HCT116 (cell line): ENCODE results near the gene NR6A1. TPM values are rescaled to one million over a fixed set of nuclear protein-coding genes. Genes with fewer than 3 reads are reported as not detected.

ENCODE experiments used
- ATAC-seq: fragments of 200-7000 bp; cut with Tn5 transposase; 2 replicates; pipeline ENCODE4 v1.9.1; 2020; ENCODE audit warnings: mild to moderate bottlenecking, moderate library complexity
- BruUV-seq: library from RNA; stranded (reverse); fragments of 400-500 nt; replicated peaks from 2 replicates; lab custom pipeline; 2021; lab: Mats Ljungman, UMichigan
- CTCF ChIA-PET: fragments of 300-600 bp; sonication (Branson Sonifier 250); formaldehyde crosslinking; loops from one replicate; lab custom pipeline; 2021; ENCODE audit warnings: antibody characterized with exemption; lab: Charles Lee
- POLR2A ChIA-PET: fragments of 300-600, 350-600 bp; sonication (Branson Sonifier 250); formaldehyde crosslinking; loops from one replicate; lab custom pipeline; 2021; ENCODE audit warnings: antibody characterized with exemption; lab: Charles Lee
- RAD21 ChIA-PET, 2 experiments: fragments of 300-600 bp; sonication (Branson Sonifier 250); formaldehyde crosslinking; loops; one replicate each; lab custom pipeline; 2023; ENCODE audit warnings: low total read pairs in 2 of 2; ENCODE audit not compliant: uncharacterized antibody in 2 of 2, unreplicated experiment in 2 of 2, low non-redundant PET in 1 of 2; lab: Charles Lee
- DNase-seq: peaks from one replicate; pipeline ENCODE4 v3.0.0-alpha.2; 2010; ENCODE audit warnings: low read depth, low spot score
- H2AFZ ChIP-seq: fragments of 200-600 bp; shearing (Covaris generic), sonication (generic); 2 replicates; pipeline ENCODE4 v1.6.1; 2017; ENCODE audit warnings: low read depth, mixed run types, mixed read lengths, antibody characterized with exemption, low read length; ENCODE audit not compliant: poor library complexity, severe bottlenecking
- H3K27ac ChIP-seq: 2 replicates; pipeline ENCODE4 v1.5.1; 2012; ENCODE audit warnings: low read depth, low read length
- H3K27me3 ChIP-seq: fragments of 200-600 bp; sonication (generic); 2 replicates; pipeline ENCODE4 v1.6.1; 2016; ENCODE audit warnings: mixed run types, low read length, mixed read lengths; ENCODE audit not compliant: insufficient read depth
- H3K36me3 ChIP-seq, 2 experiments: fragments of 200-500 bp in 1 of 2; fragments of 200-600 bp in 1 of 2; sonication (Bioruptor generic) in 1 of 2; sonication (generic) in 1 of 2; 2 replicates each; pipeline versions ENCODE4 v1.5.1 to v1.6.1; 2014 to 2016; ENCODE audit warnings: low read length in 2 of 2, inconsistent platforms in 1 of 2, mixed read lengths in 1 of 2, mixed run types in 1 of 2; ENCODE audit not compliant: insufficient read depth in 2 of 2, control insufficient read depth in 1 of 2
- H3K4me1 ChIP-seq, 2 experiments: fragments of 200-600 bp in 1 of 2; sonication (generic) in 1 of 2; 2 replicates each; pipeline versions ENCODE4 v1.5.1 to v1.6.1; 2012 to 2017; ENCODE audit warnings: low read length in 2 of 2, inconsistent platforms in 1 of 2, mild to moderate bottlenecking in 1 of 2, mixed read lengths in 1 of 2, mixed run types in 1 of 2, moderate library complexity in 1 of 2; ENCODE audit not compliant: insufficient read depth in 2 of 2, control insufficient read depth in 1 of 2
- H3K4me2 ChIP-seq: fragments of 200-600 bp; sonication (generic); 2 replicates; pipeline ENCODE4 v1.6.1; 2017; ENCODE audit warnings: mixed run types, low read length, mixed read lengths
- H3K4me3 ChIP-seq, 2 experiments: fragments of 200-600 bp in 1 of 2; sonication (generic) in 1 of 2; replicated peaks in 1 of 2; 2 replicates each; pipeline ENCODE4 v1.5.1; 2011 to 2016; ENCODE audit warnings: low read length in 2 of 2, control low read depth in 1 of 2, low read depth in 1 of 2, mild to moderate bottlenecking in 1 of 2, mixed read lengths in 1 of 2, mixed run types in 1 of 2
- H3K79me2 ChIP-seq: fragments of 200-600 bp; sonication (generic); 2 replicates; pipeline ENCODE4 v1.6.1; 2017; ENCODE audit warnings: mild to moderate bottlenecking, mixed run types, low read length, moderate library complexity, mixed read lengths; ENCODE audit not compliant: insufficient read depth
- H3K9ac ChIP-seq: fragments of 200-600 bp; sonication (generic); 2 replicates; pipeline ENCODE4 v1.6.1; 2016; ENCODE audit warnings: low read length, mixed read lengths
- H3K9me2 ChIP-seq: fragments of 200-600 bp; sonication (generic), shearing (Covaris generic); 2 replicates; pipeline ENCODE4 v1.6.1; 2017; ENCODE audit warnings: mixed run types, mild to moderate bottlenecking, moderate library complexity; ENCODE audit not compliant: insufficient read depth
- H3K9me3 ChIP-seq, 2 experiments: fragments of 200-500 bp in 1 of 2; fragments of 200-600 bp in 1 of 2; sonication (Bioruptor generic) in 1 of 2; sonication (generic) in 1 of 2; 2 replicates each; pipeline ENCODE4 v1.6.1; 2014 to 2017; ENCODE audit warnings: low read length in 2 of 2, mixed read lengths in 2 of 2, inconsistent platforms in 1 of 2, low read depth in 1 of 2, mild to moderate bottlenecking in 1 of 2, mixed run types in 1 of 2, moderate library complexity in 1 of 2; ENCODE audit not compliant: control insufficient read depth in 1 of 2, insufficient read depth in 1 of 2
- H4K20me1 ChIP-seq: fragments of 200-600 bp; sonication (generic), shearing (Covaris generic); 2 replicates; pipeline ENCODE4 v1.6.1; 2017; ENCODE audit warnings: mixed run types, mild to moderate bottlenecking, moderate library complexity; ENCODE audit not compliant: insufficient read depth
- CBX3 ChIP-seq: IDR thresholded peaks from 2 replicates; pipeline ENCODE4 v1.6.1; 2012; ENCODE audit warnings: low read depth
- CEBPB ChIP-seq: IDR thresholded peaks from 2 replicates; pipeline ENCODE4 v1.6.1; 2012; ENCODE audit warnings: low read depth
- EGR1 ChIP-seq: IDR thresholded peaks from 2 replicates; pipeline ENCODE4 v1.6.1; 2012; ENCODE audit warnings: low read depth
- ELF1 ChIP-seq: IDR thresholded peaks from 2 replicates; pipeline ENCODE4 v1.6.1; 2012; ENCODE audit warnings: low read depth, borderline replicate concordance
- EZH2 ChIP-seq: fragments of 200-600 bp; sonication (generic); IDR thresholded peaks from 2 replicates; pipeline ENCODE4 v1.6.1; 2017; ENCODE audit warnings: antibody characterized with exemption, mixed run types
- EZH2phosphoT487 ChIP-seq: fragments of 200-600 bp; IDR thresholded peaks from 2 replicates; pipeline ENCODE4 v1.6.1; 2018; ENCODE audit warnings: antibody characterized with exemption, borderline replicate concordance
- FOSL1 ChIP-seq: IDR thresholded peaks from 2 replicates; pipeline ENCODE4 v1.6.1; 2012; ENCODE audit warnings: low read depth
- JUND ChIP-seq: IDR thresholded peaks from 2 replicates; pipeline ENCODE4 v1.6.1; 2012
- POLR2A ChIP-seq: IDR thresholded peaks from 2 replicates; pipeline ENCODE4 v1.7.0; 2011; ENCODE audit warnings: borderline replicate concordance; ENCODE audit not compliant: insufficient read depth, insufficient read length; ENCODE audit errors: extremely low read depth
- POLR2AphosphoS5 ChIP-seq: IDR thresholded peaks from 2 replicates; pipeline ENCODE4 v1.6.1; 2011; ENCODE audit warnings: mild to moderate bottlenecking, low read depth, low read length, moderate library complexity
- RAD21 ChIP-seq: IDR thresholded peaks from 2 replicates; pipeline ENCODE4 v1.6.1; 2012; ENCODE audit warnings: low read depth, mild to moderate bottlenecking
- SIN3A ChIP-seq: IDR thresholded peaks from 2 replicates; pipeline ENCODE4 v1.6.1; 2012; ENCODE audit warnings: low read depth
- SRF ChIP-seq: IDR thresholded peaks from 2 replicates; pipeline ENCODE4 v1.6.1; 2012; ENCODE audit warnings: low read depth
- TCF7L2 ChIP-seq: IDR thresholded peaks from 2 replicates; pipeline ENCODE4 v1.7.0; 2011; ENCODE audit warnings: borderline replicate concordance, inconsistent platforms; ENCODE audit not compliant: insufficient read depth, insufficient read length; ENCODE audit errors: extremely low read depth
- YY1 ChIP-seq: IDR thresholded peaks from 2 replicates; pipeline ENCODE4 v1.6.1; 2011; ENCODE audit warnings: low read length, low read depth, moderate library complexity, mild to moderate bottlenecking; ENCODE audit not compliant: insufficient replicate concordance; ENCODE audit errors: extremely low read depth
- ZBTB33 ChIP-seq: IDR thresholded peaks from 2 replicates; pipeline ENCODE4 v1.6.1; 2011; ENCODE audit warnings: mild to moderate bottlenecking, low read length, moderate library complexity; ENCODE audit not compliant: insufficient replicate concordance; ENCODE audit errors: extremely low read depth
- ZFX ChIP-seq: fragments of 450-650 bp; IDR thresholded peaks from 2 replicates; pipeline ENCODE4 v1.6.1; 2017
- ZNF274 ChIP-seq: fragments of 200-500 bp; sonication (Bioruptor generic); IDR thresholded peaks from 2 replicates; pipeline ENCODE4 v1.6.1; 2014; ENCODE audit warnings: mild to moderate bottlenecking, low read depth, low read length, inconsistent platforms
- intact Hi-C: fragments of 100-400 bp; cut with micrococcal nuclease; formaldehyde crosslinking; loops from 2 replicates; pipeline ENCODE4 v1.10.0; 2022
- total RNA-seq: library from RNA; stranded (reverse); gene quantifications from one replicate; pipeline ENCODE4 v1.2.1, GENCODE V29; 2021; ENCODE audit not compliant: unreplicated experiment
- TF ChIP-seq, protein P1 (sequence below): IDR thresholded peaks from 2 replicates; pipeline ENCODE4 v1.6.1; 2012

The NR6A1 gene
- total RNA-seq, 1 experiment from 2014 or later, result 9.9 TPM

DNA sequence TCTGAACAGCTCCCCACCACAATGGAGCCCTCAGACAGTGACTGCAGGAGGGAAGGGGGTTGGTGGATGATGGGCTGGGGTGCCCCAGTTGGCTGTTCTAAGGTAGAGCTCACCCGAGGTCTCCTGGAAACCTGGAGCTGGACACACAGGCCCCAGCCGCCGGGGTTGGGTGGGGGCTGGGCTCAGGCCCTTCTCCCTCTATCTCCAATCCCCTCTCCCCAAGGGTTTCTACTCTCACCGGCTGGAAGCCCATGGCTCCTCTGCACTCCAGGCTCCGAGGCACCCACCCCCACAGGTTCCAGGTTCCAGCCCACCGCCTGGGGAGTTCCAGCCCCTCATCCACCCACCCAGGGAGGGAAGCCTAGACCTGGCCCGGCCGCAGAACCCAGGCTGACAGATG is 264.7 kb downstream of the NR6A1 start:
- DNase-seq, result no peak
- BruUV-seq, result no TSS peak
- Histone ChIP-seq H3K4me2 (no peak overlapping the region), H3K36me3 (no peaks in the 10 kb centered on the region), H4K20me1 (no peaks in the 10 kb centered on the region), H3K4me1 (no peaks in the 10 kb centered on the region), H3K79me2 (no peaks in the 10 kb centered on the region), H2AFZ (no peak overlapping the region), H3K27ac (no peak overlapping the region), H3K9me3 (no peaks in the 10 kb centered on the region), H3K4me3 (no peak overlapping the region), H3K27me3 (no peaks in the 10 kb centered on the region), H3K9me2 (no peaks in the 10 kb centered on the region), H3K9ac (no peak overlapping the region)
- CTCF ChIA-PET, result no interaction called here
- no peak for ATAC-seq
- RAD21 ChIA-PET, result no interaction called here
- POLR2A ChIA-PET, result no interaction called here
- intact Hi-C loops, result no loop called here
- TF ChIP-seq RAD21 (no peak), CEBPB (no peak)

DNA sequence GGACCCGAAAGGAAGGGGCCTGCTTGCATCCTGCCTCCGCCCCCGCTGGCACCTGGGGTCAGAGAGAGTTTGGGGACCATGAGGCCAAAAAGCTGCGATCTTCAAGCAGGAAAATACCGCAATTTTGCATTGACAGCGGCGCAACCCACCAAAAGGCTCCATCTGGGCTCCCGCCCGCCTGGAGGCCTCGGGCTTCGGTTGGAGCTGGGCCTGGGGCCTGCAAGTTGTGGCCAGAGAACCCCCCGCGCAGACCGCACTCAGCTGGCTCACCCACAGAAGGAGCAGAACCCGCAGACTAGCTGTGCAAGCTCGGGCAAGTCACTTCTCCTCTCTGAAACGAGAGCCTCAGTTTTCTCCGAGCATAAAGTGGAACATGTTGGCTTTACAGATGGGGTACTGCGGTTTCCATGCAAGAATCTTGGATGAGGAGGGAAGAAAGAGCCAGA is 265.2 kb downstream of the NR6A1 start:
- Histone ChIP-seq H3K9me3 (no peaks in the 10 kb centered on the region), H3K9me2 (no peaks in the 10 kb centered on the region), H3K27me3 (no peaks in the 10 kb centered on the region), H3K27ac (no peak overlapping the region), H3K36me3 (no peaks in the 10 kb centered on the region), H3K4me1 (no peaks in the 10 kb centered on the region), H3K9ac (no peak overlapping the region), H4K20me1 (no peaks in the 10 kb centered on the region), H3K4me3 (no peak overlapping the region), H3K79me2 (no peaks in the 10 kb centered on the region), H3K4me2 (no peak overlapping the region), H2AFZ (no peak overlapping the region)
- ChIA-PET RAD21 (no interaction called here), POLR2A (no interaction called here), CTCF (no interaction called here)
- DNase-seq (no peak), ATAC-seq (no peak)
- intact Hi-C loops, result no loop called here
- BruUV-seq, result no TSS peak
- TF ChIP-seq ELF1, result no peak
- no peak for TF ChIP-seq ZBTB33
- TF ChIP-seq CEBPB, result no peak
- no peak for TF ChIP-seq YY1
- TF ChIP-seq, protein P1, sequence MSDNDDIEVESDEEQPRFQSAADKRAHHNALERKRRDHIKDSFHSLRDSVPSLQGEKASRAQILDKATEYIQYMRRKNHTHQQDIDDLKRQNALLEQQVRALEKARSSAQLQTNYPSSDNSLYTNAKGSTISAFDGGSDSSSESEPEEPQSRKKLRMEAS, result no peak
- no peak for TF ChIP-seq POLR2AphosphoS5
- no peak for TF ChIP-seq EZH2
- TF ChIP-seq POLR2A, result no peak
- no peak for TF ChIP-seq JUND
- no peak for TF ChIP-seq ZNF274
- no peak for TF ChIP-seq EGR1
- no peak for TF ChIP-seq SRF
- no peak for TF ChIP-seq SIN3A
- no peak for TF ChIP-seq EZH2phosphoT487
- TF ChIP-seq FOSL1, result no peak
- no peak for TF ChIP-seq TCF7L2
- TF ChIP-seq CBX3, result no peak
- no peak for TF ChIP-seq ZFX
